GM21390 (cell line): Measurements from ENCODE around the gene ADM2.
"Not testable (repeated sequence)": the region's sequence is repeated elsewhere in the genome, so short reads cannot be mapped to it uniquely, and the experiment has no call there.

Experiments
- ATAC-seq: cut with Tn5 transposase; IDR thresholded peaks from one replicate; pipeline ENCODE4 v1.9.1; 2021; ENCODE audit not compliant: unreplicated experiment

ADM2 gene

DNA sequence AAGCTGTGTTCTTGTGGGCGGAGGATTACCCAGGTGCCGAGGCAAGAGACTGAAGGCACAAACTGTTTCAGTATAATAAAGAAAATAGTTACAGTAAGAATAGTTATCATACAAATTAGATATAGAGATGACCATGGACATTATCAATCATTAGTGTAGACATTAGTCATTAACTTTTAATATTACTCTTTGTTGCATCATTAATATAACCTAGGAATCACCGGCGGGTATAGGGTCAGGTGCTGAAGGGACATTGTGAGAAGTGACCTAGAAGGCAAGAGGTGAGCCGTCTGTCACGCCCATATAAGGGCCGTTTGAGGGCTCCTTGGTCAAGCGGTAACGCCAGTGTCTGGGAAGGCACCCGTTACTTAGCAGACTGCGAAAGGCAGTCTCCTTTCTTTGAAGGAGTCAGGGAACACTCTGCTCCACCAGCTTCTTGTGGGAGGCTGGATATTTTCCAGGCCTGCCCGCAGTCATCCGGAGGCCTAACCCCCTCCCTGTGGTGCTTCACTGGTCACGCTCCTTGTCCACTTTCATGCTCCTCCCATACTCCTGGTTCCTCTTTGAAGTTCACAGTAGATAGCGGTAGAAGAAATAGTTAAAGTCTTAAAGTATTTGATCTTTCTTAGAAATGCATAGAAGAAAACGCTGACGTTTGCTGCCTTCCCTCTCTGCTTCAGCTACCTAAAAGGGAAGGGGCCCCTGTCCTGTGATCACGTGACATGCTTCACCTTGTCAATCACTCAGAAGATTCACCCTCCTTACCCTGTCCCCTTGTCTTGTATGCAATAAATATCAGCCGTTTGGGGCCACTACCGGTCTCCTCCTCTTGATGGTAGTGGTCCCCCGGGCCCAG is 52.7 kb downstream of the ADM2 start:
- not testable (repeated sequence) for ATAC-seq

DNA sequence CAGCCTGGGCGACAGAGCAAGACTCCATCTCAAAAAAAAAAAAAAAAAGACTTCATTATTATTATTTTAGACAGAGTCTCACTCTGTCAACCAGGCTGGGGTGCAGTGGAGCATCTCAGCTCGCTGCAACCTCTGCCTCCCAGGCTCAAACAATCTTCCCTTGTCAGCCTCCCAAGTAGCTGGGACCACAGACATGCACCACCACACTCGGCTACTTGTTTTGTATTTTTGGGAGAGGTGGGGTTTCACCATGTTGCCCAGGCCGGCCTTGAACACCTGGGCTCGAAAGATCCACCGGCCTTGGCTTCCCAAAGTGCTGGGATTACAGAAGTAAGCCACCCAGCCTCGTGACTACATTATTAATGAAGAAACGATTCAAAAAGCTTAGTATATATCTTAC is 53.8 kb downstream of the ADM2 start:
- no peak for ATAC-seq
